Panc1 (cell line): ENCODE measurements around the gene ALOX5.

ENCODE experiments used
- CTCF ChIP-seq: fragments of 450-650 bp; IDR thresholded peaks from 2 replicates; pipeline ENCODE4 v1.5.1; 2017; ENCODE audit warnings: mild to moderate bottlenecking
- POLR2AphosphoS5 ChIP-seq: IDR thresholded peaks from 2 replicates; pipeline ENCODE4 v1.6.1; 2012; ENCODE audit warnings: mild to moderate bottlenecking, low read depth, low read length, moderate library complexity
- REST ChIP-seq, 2 experiments: IDR thresholded peaks; 2 replicates each; pipeline ENCODE4 v1.6.1; 2011 to 2012; ENCODE audit warnings: low read depth in 2 of 2, control low read depth in 1 of 2, low read length in 1 of 2, mild to moderate bottlenecking in 1 of 2, moderate library complexity in 1 of 2; ENCODE audit not compliant: insufficient read depth in 1 of 2

- TF ChIP-seq CTCF (no peak), REST (IDR thresholded peaks at IDR 0.05; ENCODE audit: insufficient read depth in 1 of 2, low read depth in 2 of 2, low read length in 1 of 2) (no peak), POLR2AphosphoS5 (no peak)
Observed at GRCh38 chr10:45387096-45387893, 13.3 kb downstream of the ALOX5 start.
